HG02870 (cell line): Measurements from ENCODE around the gene CLEC16A.
"Not testable (repeated sequence)": the region's sequence is repeated elsewhere in the genome, so short reads cannot be mapped to it uniquely, and the experiment has no call there.

Experiments used
- ATAC-seq: cut with Tn5 transposase; IDR thresholded peaks from one replicate; pipeline ENCODE4 v1.9.1; 2021; ENCODE audit warnings: mild to moderate bottlenecking, moderate library complexity; ENCODE audit not compliant: unreplicated experiment

Gene CLEC16A

GRCh38 chr16:10965440-10966061 is 21.2 kb downstream of the CLEC16A start:
- peak; percentile 56 for ATAC-seq

- no peak for ATAC-seq
These were observed 21.8 kb downstream of the CLEC16A start for GRCh38 chr16:10966129-10966528.

- ATAC-seq: not testable (repeated sequence)
These were observed 22.2 kb downstream of the CLEC16A start for GRCh38 chr16:10966559-10966958.

GRCh38 chr16:10967986-10968385 is 23.6 kb downstream of the CLEC16A start:
- no peak for ATAC-seq

- no peak for ATAC-seq
These were observed 24.1 kb downstream of the CLEC16A start for GRCh38 chr16:10968498-10968897.

GRCh38 chr16:10969615-10970014 is 25.3 kb downstream of the CLEC16A start:
- ATAC-seq: no peak

- no peak for ATAC-seq
These were observed 25.7 kb downstream of the CLEC16A start for GRCh38 chr16:10970065-10970464.

GRCh38 chr16:10971560-10971961 is 27.2 kb downstream of the CLEC16A start:
- no peak for ATAC-seq

GRCh38 chr16:10972108-10972818 is 27.9 kb downstream of the CLEC16A start:
- ATAC-seq: no peak

- ATAC-seq: no peak
These were observed 28.6 kb downstream of the CLEC16A start for GRCh38 chr16:10972819-10973464.

GRCh38 chr16:10976634-10977033 is 32.3 kb downstream of the CLEC16A start:
- no peak for ATAC-seq

GRCh38 chr16:10978124-10978523 is 33.8 kb downstream of the CLEC16A start:
- ATAC-seq: no peak

- no peak for ATAC-seq
These were observed 34.6 kb downstream of the CLEC16A start for GRCh38 chr16:10978871-10979446.

- ATAC-seq: no peak
These were observed 35.6 kb downstream of the CLEC16A start for GRCh38 chr16:10979717-10980601.

GRCh38 chr16:10980813-10981212 is 36.4 kb downstream of the CLEC16A start:
- ATAC-seq: no peak

- peak; percentile 69 for ATAC-seq
These were observed 37.4 kb downstream of the CLEC16A start for GRCh38 chr16:10981697-10982216.

- no peak for ATAC-seq
These were observed 38.2 kb downstream of the CLEC16A start for GRCh38 chr16:10982465-10983150.

- no peak for ATAC-seq
These were observed 38.8 kb downstream of the CLEC16A start for GRCh38 chr16:10983159-10983558.

GRCh38 chr16:10984509-10984908 is 40.1 kb downstream of the CLEC16A start:
- no peak for ATAC-seq
